CD4-positive, alpha-beta T cell treated with Interleukin-4 for 1 hour (primary cell): ENCODE data around the gene CHMP2A.

Source experiments
- DNase-seq, 2 donors: peaks; one replicate each; pipeline ENCODE4 v3.0.0-alpha.2; 2020 to 2022

Gene CHMP2A

DNA sequence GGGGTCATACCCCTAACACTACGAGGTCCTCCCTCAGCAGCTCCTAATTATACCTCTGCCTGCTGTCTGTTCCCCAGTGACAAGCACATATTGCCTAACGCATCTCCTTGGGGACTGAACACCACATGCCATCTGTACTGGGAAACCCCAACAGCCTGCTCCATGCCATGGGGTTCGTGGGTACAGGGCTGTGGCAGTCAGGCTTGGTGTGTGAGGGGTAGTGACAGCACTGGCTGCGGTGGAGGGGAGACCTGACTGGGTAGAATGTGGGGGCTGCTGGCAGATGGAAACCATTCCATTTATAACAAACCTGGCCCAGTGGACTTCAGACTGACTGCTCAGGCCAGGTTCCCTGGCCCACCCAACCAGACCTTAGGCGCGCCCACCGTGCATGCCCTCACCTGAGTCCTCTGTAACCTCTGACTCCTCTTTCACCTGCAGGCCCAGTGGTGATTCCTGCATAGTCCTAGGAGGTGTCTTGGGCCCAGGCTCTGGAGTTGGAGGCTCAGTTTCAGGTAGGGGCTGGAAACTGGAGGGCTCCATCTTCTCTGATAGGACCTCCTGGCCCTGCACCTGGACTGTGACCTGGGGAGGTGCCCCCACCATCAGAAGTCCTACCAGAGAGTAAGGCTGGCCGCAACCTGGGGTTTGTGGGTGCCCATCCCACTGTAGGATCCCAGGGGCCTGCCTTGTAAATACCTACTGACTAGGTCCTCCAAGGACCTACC is 15.2 kb upstream of the CHMP2A start:
- no peak for DNase-seq

DNA sequence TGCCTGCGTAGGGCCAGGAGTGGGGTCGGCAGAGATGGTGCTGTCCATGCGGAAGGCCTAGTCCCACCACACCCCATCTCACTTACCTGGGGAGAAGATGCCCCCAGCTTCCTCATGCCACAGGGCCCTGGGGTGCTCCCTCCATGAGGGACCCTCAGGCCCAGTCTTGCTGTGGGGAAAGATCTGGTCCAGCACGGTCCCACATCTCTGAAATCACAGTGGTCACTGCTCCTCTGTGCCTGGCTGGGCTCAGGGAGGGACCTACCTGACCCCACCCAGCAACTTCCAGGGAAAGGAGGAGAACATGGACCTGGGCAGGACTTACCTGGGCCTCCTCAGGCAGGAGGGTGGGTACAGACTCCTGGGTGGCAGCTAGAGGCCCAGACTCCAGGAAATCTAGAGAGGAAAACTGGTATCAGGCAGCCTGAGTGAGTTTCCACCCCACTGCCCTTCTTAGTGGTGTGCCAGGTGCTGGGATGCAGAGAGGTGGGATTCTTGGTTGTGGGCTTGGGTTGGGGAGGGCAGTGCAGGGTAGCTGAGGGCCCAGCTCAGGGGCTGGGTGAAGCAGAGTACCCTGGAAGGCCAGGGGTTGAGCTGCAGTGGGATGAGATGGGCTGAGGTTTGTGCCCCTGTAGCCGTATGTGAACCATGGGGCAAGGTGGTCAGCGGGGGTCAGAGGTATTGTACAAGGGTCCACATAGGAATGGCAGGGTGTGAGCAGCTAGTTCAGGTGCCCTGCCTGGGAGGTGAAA is 14.5 kb upstream of the CHMP2A start:
- DNase-seq: no peak

DNA sequence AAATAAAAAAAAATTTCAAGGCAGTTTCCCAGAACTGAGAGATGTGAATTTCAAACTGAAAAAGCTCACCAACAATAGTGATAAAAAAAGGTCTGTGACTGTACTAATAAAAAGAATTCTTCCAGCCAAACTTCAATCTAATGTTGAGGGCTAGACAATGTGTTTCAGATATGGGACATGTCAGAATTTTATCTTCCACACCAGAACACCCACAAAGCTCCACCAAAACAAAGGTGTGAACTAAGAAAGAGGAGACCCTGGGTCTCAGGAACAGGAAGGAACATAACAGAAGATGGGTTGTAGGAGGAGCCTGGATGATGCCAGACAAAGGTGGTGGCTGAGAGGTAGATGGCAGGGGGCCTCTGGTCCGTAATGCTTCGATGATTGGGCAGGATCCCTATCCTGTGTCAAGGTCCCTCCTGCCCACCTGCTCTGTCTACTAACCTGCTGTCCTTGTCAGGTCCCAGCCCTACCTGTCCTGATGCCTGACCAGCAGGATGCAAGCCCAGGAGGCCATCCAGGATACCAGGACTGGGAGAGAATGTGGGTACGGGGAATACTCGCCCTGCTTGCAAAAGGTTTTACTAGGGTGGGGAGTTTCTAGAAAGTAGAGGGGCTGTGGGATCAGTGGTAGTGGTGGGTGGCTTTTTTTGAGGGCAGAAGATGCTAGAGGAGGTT is 13.7 kb upstream of the CHMP2A start:
- DNase-seq: no peak

DNA sequence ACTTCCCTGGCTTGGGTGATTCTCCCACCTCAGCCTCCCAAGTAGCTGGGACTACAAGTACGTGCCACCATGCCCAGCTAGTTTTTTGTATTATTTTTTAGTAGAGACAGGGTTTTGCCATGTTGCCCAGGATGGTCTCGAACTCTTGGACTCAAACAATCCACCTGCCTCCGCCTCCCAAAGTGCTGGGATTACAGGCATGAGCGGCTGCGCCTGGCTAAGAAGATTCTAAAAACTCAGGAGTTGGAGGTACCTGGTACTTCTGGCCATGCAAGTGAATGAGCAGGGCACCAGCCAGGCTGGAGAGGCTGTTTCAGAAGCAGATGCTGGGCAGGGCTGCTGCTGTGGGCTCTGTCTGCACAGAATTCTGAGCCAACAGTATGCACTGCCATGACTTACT is 12.1 kb upstream of the CHMP2A start:
- DNase-seq: no peak

DNA sequence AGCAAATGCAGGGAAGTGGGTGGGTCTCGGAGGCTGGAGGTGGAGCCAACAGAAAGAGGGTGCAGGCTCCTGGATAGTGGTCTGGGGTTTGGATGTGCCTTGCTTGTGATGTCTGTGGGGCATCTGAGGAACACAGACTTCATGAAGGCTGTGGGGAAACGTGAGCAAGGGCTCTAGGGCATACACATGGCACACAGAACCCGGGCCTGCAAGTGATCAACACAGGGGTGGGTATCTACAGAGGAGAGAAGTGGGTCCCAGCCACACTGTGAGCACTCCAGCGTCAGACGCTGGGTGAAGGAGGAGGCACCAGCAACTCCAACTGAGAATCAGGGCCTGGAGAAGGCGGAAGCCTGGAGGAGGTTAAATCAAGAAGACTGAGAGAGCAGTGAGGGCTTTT is 8.9 kb upstream of the CHMP2A start:
- no peak for DNase-seq

DNA sequence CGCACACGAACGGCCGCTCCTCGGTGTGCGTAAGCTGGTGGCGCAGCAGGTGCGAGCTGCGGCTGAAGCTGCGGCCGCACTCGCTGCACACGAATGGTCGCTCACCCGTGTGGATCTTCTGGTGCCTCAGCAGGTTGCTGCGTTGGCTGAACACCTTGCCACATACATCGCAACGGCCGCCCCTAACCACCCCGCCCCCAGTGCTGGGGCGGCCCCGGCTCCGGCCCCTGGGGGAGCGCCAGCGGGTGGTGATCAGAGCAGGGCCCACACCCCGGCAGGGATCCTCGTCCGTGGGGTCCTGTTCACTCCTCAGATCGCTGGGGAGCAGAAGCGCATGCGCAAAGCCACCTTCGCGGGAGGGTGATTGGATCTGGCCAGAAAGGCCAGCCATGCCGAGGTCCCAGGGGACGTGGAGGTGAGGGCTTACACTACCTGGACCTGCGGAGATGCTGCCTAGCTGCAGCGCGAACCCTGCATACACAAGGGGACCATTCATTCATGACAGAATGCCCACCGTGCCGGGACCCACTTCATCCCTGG is 8.2 kb upstream of the CHMP2A start:
- peak in 1 of 2 donors; percentile 38 for DNase-seq

DNA sequence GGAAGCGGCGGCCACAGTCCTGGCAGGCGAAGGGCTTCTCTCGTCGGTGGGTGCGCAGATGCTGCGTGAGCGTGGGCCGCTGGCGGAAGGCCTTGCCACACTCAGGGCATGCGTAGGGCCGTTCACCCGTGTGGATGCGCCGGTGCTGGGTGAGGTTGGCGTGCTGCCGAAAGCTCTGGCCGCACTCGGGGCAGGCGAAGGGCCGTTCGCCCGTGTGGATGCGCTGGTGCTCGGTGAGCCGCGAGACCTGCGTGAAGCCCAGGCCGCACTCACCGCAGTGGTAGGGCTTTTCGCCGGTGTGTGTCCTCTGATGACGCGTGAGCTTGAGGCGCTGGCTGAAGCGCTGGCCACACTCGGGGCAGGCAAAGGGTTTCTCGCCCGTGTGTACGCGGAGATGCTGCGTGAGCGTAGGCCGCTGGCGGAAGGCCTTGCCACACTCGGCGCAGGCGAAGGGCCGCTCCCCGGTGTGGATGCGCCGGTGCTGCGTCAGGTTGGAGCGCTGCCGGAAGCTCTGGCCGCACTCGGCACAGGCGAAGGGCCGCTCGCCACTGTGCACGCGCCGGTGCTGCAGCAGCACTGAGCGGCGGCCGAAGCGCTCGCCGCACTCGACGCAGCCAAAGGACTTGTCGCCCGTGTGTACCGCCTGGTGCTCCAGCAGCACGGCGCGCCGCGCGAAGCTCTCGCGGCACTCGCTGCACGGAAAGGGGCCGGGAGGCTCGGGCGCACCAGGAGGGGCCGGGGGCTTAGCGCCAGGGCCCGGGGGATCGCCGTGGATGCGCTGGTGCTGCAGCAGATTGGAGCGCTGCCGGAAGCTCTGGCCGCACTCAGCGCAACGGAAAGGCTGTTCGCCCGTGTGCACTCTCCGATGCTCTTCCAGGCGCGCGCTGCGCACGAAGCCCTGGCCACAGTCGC is 7.5 kb upstream of the CHMP2A start:
- peak; percentile 28 to 37 for DNase-seq

DNA sequence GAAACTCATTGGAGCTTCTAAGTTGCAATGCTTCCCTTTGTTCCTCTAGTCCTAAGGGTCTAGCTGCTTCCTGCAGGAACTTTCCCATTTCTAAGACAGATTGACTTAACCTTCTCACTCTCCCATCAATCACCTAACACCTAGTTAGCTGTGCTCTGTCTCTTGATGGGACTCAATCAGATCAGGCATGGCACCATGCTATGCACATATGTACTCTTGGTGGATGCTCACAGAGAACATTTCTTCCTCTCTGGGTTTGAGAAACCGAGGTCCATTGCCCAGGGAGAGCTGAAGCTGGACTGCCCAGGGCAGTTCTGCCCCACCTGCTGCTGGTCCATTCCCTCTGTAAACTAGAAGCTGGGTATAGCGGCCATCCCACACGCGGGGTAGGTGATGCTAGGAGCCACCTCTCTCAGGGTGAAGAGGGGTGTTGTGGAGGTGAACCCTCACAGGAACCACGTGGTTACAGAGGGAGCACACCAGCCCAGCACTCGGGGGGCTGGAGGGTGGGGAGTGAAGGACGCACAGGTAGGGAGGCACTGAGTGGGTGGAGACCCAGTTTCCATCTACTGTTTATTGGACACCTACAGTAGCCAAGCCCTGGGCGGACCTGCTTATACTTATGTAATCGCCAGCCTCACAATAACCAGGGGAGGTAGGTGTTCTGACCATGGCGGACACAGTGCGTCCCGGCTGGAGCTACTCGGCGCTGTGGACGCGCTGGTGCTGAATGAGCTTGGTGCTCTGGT is 6.6 kb upstream of the CHMP2A start:
- no peak for DNase-seq

DNA sequence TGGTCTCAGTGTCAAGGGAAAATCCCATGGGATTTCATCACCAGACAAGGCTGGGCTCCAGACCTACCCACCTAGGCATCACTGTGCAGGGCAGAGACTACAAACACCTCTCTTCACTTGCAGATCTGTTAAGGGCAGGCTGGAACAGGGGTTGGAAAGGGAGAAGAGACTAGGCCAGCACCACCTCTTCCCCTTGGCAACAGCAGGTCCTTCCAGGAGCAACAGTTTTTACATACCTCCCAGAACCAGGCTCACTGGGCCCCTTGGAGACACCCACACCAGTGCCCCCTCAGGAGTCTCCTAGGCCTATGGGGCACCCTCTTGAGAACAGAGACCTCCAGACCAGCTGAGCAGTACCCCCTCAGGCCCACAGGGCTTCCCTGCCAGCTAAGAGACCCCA is 6.0 kb upstream of the CHMP2A start:
- DNase-seq: no peak

DNA sequence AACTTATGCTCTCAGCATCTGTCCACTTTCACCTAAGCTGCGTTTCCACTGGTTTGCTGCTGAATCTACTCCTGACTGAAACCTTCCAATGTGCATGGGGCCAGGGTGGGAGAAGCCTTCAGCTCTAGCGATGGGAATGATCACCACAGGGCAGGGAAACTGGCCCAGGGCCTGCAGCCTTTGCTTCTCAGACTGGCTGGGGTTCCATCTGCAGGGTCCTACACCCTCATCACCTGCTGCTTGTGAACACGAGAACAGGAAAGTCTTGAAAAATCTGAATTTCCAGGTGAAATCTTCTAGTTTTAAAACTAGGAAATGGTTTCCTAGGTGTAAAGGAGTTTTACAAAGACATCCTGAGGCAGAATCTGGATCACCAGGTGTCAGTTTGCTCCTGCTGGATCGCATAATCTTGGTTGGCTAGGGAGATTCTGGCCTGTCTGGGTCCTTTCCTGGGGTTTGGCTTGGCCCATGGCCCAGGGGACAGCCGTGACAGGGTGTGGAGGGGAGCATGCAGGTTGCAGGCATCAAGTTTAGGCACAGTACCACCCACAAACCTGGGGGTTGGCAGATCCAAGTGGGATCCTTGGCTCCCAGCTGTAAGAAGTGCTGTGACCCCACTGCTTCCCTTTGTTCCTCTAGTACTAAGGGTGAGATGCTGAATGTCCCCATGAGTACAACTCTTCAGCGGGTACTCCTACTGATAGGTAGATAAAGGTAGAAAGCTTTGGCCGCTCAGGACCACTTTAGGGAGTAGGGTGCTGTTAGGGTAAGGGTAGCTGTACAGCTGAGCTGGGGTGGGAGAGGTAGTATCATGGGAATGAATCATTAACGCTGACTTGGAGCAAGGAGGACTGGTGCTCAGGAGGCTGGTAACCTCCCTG is 5.3 kb upstream of the CHMP2A start:
- DNase-seq: no peak

DNA sequence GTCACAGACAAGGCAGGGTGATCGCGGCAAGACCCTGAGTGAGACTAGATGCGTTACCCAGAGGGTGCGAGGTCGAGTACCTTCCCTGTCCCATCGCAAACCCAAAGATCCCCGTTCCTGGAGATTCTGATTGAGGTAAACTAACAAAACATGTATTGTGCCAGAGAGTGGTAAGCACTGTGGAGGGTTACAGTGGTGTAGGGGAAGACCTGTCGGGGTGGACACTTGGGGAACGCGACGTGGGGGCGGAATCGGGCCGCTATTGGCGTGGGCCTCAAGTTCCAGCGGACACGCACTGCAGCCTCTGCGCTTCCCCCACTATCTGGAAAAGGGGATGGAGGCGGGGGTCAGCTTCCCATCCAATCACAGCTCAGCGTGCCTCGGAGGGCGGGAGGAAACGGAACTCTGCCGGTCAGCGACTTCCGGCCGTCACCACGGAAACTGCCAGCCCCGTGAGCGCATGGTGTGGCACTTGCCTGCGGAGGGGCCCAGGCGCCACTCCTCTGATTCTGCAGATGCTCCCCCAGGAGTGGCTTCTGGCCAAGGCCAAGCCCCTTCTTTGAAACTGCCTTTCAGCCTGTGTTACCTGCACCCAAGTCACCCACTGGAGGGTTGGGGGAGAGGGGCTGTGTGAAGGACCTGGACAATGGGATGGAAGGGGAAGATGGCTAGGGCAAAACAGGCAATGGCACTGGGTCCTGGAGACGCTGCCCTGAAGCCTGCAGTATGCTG is 4.5 kb upstream of the CHMP2A start:
- peak; percentile 70 to 84 for DNase-seq

DNA sequence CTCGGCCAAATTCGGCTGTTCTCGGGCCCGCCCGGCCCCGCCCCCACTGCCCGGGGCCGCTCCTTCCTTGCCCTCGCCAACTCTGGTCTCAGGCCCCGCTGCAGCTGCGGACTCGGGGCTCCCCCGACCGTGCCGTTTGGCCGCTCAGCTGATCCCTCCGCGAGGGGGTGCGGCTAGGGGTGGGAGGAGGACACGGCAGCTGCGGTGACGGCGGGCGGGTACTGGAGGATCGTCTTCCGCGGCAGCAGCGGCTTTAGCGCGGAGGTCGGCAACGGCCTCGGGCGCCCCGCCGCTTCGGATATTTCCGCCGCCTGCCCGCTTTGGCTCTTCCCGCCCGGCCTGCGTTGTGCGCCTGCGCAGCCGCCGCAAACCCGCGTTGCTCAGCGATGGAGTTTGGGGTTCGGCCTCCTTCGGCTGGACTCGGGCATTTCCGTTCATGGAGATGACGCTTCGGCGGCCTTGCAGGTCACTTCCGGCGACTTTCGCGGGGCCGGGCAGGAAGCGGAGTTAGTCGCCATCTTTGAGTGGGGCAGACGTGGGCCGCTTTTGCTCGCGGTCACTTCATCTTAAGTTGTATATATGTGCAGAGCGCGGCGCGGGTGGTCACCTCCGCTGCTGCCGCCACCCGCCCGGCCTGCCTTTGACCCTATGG is 3.8 kb upstream of the CHMP2A start:
- DNase-seq: peak; percentile 99

DNA sequence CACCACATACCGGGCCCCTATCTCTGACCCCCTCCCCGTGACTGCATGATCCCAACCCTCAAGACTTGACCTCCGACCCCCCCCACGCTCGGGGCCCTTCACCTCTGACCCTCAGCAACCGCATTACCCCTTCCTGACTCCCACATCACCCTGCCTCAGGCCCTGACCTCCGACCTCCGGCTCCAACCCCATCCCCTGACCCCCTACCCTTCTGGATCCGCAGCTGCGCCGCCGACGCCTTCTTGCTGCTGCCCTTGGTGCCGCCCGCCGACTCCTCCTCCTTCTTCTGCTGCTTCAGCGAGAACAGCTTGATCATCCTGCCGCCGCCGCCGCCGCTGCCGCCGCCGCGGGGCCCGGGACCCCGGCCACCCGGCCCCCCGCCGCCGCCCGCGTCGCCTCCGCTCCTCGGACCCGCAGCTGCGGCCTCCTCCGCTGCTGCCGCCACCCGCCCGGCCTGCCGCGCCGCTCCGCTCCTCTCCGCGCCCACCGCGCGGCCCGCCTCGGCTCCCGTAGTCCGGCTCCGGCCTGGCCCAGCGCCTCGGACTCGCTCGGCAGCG is 3.2 kb upstream of the CHMP2A start, which contains the start of gene UBE2M:
UBE2M (minus strand) TSS at position 546 of the 557 bp plus-strand sequence; CDS start at position 316, 230 bp downstream.
- DNase-seq: peak; percentile 65 to 67

DNA sequence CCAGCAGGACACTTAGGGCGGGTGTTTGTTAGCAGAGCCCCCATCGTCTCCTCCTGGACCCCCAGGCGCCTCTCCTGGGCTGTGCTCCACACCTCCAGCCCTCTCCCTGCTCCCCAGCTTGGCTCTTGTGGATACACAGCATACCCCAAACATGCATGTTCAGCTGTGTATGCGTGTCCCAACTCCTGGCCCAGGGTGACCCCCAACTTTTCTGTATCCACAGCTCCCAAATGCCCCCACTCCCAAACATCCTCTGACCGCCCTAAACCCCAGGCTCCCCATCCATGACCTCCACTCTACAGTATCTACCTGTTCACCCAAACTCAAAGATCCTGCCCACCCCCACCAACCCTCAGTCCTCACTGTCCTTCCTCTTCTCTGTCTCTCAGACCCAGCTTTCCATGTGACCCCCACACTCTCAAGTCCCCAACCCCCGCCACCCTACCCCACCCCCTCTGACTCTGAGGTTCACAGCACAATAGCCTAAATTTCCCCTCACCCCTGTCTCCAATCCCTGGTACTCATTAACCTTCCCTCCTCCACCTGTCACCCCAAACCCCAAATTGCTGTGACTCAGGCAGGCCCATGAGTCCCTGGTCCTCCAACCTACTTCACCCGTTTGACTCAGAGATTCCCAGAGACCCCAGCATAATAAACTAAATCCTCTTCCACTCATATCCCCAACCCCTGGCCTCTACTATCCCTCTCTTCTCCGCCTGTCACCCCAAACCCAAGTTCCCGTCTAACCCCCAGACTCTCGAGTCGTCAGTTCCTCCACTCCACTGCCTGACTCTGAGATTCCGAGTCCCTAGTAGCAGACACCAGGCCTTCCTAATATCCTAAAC is 2.5 kb upstream of the CHMP2A start:
- DNase-seq: no peak

DNA sequence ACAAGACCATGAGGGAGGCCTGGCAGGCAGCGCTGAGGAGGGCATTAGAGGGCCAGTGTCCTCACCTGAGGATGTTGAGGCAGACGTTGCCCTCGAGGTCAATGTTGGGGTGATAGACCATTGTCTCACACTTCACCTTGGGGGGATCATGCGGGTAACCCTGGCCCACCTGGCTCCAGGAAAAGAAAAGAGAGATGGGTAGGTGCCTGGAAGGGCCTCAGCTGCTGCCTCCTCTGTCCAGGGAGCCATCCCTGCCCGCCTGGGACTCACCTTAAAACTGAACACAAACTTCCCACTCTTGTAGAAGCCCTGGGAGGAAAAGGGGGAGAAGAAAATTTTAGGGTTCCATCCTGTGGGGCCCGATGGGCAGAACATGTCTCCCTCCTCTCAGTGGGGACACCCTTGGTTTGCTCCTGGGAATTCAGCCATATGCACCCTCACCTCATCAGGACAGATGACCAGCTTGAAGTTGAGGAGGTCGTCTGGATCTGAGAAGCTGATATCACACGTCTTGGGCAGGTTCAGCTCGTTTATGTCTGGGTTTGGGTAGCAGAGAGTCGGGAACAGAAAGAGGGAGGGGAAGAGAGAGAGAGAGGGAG is 1.8 kb upstream of the CHMP2A start:
- DNase-seq: no peak

DNA sequence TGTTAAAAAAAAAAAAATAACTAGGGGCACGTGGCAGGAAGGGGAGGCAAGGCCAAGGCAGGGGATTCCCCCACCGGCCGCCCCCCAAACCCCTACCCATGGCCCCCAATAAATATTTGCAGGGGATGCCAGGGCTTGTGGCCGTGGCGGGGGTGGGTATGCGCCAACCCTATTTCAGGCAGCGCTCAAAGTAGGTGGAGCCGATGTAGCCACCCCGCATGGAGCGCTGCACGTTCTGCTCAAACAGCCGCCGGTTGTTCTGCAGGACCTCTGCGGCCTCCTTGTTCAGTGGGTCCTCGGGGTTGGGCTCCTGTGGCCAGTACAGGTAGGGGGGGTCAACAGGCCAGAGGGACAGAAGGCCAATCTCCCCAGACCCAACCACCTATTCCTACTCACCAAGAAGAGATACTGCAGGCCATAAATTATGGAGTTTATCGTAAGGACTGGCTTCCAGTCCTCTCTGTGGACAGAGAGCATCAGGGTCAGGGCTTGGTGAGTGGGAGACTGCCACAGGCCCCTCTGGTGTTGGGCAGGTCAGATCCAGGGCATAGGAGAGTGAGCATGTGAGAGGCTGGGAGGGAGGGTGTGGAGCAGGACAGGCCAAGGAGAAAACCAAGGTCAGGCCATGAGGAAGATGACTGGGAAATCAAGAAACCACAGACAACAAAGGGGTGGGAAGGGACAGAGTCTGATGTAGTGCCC is 1.2 kb upstream of the CHMP2A start:
- DNase-seq: no peak

DNA sequence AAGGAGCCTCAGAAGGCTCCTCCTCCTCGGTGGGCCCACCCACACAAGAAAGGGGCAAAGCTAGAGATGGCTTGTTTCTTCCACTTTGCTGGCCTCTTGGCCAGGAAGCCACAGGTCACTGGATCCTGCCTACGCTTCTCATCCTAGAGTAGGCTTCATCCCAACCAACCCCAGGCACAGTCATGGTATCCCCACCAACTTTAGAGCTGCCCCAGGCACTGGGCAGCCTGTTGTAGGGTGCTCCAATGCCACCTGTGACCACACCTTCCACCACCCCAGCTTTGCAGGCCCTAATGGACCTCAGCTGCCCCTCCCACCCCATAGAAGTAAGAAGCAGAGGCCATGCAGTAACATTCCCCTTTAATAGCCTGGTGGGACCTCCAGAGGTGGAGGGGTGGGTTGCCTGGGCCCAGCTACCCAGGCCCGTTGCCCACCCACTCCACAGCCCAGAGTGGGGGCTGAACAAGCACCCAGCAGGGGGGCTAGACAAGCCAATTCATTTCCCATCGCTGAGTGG is 522 bp upstream of the CHMP2A start:
- no peak for DNase-seq
